Left forelimb (tissue), 1 donor: ENCODE results near the gene N4BP2L2.

Source experiments
- DNase-seq: peaks from one replicate; pipeline ENCODE4 v3.0.0-alpha.2; 2018; ENCODE audit warnings: low spot score

Gene N4BP2L2

DNA sequence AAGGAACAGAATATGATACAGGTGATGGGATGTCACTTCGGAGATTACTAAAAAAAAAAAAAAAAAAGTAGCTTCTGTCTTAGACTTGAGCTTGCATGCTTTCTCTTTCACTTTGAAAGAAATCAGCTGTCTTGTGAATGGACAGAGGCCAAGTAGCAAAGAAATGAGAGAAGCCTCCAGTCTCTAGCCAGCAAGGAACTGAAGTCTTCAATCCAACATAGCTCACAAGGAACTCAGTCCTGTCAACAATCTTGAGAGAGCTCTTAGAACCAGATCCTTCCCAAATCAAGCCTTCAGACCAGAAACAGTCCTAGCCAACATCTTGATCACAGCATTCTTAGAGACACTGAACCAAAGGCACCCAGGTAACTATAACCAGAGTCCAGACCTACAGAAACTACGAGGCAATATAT, 7.7 kb downstream of the N4BP2L2 start:
- no peak for DNase-seq

DNA sequence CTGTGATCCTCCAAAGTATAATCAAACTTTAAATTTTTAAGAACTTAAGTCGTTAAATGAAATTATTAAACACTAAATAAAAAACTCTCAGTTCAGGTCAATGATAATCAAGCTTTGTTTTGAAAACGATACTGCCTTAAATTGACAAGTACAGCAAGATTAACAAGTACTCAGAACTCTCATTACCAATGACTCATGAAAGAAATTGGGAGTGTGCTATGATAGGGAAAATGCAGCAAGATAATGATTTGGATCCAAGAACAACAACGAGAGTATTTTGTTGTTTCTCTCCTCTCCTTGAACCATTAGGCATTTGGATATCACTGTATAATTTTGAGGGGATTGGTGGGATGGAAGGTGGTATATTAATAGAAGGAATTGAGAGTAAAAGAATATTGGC, 10.2 kb downstream of the N4BP2L2 start:
- no peak for DNase-seq

DNA sequence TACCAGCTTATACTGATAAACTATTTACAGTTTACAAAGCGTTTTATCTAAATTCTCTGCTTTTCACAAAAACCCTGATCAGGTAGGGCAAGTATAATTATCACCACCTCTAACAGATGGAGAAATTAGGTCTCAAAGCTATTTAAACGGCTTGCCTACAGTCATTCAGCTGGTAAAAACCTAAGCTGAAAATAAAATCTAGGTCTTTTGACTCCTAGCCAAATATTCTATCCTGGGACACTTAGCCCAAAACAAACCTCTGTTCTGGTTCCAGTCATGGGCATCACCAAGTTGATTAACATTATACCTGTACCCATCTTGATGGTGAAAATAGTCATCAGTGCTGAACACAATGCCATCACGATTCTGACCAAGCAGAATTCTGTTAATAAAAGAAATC, 11.4 kb downstream of the N4BP2L2 start:
- no peak for DNase-seq

DNA sequence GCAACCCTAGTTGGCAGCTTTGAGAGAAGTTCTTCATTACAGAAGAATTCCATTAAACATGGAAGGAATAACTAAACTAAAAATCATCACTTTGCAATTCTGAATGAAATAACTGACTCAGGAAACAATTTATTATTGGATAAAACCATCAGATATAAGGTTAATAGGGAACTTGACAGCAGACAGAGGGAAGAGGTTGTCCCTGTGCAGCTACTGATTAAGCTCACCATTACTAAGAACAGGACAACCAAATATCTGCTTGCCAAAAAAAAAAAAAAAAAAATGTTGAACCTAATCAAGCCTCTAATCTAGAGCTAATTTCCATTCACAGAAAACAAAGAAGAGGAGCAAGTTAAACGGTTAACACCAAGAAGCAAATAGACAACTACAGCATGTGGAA, 12.8 kb downstream of the N4BP2L2 start:
- no peak for DNase-seq

DNA sequence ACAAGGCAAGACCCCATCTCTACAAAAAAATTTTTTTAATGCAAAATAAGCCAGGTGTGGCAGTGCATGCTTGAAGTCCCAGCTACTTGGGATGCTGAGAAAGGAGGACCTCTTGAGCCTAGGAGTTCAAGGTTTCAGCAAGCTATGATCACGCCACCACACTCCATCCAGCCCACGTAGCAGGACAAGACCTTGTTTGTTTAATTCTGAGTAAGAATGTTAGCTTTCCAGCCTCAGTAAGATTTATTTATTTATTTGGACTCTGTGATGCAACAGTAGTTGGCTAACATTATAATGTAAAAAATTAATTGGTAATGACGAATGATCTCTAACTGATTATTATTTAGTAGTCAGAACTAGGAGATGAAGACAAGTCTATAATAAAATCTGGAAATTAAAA, 23.3 kb downstream of the N4BP2L2 start:
- DNase-seq: no peak

DNA sequence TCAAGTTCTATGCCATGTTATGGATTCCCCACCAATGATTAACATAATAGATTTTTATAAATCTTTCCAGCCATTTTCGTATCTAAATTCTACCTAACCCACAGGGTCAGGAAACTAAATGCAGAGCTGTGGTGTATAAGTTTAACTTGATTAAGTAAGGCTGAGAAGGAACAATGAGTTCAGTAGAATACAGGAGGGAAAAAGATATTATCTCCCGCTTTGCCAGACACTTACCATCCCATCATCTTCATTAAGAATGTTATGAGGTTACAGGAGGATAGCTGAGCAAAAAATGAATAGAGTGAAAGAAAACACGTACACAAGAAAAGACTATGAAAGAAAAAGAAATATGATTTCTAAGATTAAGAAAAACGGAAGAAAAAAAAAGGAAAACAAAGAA, 27.1 kb downstream of the N4BP2L2 start:
- DNase-seq: no peak

DNA sequence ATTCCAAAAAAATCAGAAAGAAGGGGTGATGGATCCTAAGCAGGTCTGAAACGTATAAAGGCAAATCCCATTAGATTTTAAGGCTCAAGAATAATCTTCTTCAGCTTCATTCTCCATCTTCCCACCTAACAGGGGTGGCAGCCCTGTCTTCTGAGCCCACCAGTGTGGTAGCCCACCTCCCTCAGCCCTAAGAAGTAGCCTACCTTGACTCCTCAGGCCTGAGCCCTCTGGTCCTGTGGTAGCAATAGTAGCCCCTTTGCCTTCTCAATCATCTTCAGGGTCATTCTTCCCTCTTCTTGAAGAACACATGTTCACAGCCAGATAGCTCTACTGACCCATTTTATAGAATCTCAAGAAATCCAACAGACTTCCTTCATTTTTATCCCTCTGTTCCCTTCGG, 33.7 kb downstream of the N4BP2L2 start:
- no peak for DNase-seq

DNA sequence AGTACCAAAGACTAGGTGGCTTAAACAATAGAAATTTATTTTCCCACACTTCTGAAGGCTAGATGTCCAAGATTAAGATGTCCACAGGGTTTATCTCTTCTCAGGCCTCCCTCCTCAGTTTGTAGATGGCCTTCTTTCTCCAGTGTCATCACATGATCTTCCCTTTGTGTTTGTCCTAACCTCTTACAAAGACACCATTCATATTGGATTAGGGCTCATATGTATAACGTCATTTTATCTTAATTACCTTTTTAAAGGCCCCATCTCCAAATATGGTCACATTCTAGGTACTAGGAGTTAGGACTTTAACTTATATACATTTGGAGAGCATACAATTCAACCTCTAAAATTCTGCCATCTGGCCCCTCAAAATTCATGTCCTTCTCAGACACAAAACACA, 34.3 kb downstream of the N4BP2L2 start:
- DNase-seq: no peak

DNA sequence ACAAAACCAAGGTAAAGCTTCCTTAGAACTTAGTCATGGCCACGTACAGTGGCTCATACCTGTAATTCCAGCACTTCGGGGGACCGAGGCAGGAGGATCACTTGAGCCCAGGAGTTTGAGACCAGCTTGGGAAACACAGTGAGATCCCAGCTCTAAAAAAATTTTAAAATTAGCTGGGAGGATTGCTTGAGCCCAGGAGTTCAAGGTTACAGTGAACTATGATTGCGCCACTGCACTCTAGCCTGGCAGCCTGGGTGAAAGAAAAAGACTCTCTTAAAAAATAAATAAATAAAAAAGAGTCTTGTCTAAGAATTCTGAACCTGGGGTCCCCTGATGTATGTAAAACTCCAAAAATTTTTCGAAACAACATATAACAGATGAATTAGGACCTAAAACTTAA, 34.9 kb downstream of the N4BP2L2 start:
- DNase-seq: no peak

DNA sequence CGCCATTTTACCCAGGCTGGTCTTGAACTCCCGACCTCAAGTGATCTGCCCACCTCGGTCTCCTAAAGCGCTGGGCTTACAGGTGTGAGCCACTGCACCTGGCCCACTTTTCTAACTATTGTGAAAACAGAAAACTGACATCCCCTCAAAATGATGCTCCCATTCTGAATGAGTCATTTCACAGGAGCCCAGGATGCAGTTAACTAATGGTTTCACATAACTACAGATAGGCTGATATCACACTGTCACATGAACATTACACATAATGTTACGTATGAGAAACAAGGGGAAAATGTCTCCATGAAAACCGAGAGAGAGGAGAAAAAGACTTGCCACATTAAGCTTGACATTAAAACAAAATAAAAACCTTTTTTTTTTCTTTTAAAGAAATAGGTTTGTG, 37.5 kb downstream of the N4BP2L2 start:
- DNase-seq: no peak

DNA sequence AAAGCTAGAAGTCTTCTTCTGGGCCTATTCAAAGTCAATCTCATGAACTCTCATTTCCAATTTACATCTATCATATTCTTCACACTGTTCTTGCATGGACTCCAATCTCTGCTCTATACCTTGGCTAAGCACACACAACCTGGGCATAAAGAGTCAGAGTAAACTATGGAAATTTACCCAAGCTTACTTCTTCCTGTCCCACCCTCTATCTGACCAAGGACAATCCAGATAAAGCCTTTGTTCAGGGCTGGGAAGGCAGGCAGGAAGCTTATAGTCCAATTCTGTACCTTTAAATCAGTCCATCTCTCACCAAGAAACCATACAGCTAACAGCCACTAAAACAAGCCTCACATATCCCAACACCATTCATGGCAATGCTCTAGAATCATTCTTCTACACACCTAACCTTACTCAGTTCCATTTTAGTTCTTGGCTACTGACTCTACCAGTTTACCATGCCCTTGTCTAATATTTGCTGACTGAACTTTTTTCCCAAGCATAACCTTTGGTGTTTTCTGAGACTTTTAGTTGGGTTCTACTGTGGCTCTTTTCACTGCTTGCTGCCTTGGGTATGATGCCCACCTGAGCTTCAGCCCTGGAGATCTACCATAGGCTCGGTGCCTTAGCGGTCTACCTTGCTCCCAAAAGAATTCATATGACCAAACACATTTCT, 38.9 kb downstream of the N4BP2L2 start:
- no peak for DNase-seq

DNA sequence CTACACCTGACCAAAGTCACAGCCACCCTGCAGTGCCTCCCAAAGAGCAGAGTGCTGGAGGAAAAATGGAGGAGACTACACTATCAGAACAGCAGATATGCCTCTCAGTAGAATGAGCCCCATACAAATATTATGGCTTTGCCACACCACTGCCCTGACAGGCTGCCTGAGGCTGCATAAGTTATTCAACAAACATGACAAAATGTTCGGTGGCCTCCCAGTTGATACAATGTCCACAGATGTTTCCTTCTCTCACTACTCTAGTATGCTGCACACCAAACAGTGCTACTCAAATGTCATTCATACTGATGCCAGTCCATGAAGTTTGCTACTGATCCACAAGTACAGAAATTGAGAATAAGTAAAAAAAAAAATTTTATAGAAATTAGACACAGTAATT, 41.0 kb downstream of the N4BP2L2 start:
- DNase-seq: no peak

DNA sequence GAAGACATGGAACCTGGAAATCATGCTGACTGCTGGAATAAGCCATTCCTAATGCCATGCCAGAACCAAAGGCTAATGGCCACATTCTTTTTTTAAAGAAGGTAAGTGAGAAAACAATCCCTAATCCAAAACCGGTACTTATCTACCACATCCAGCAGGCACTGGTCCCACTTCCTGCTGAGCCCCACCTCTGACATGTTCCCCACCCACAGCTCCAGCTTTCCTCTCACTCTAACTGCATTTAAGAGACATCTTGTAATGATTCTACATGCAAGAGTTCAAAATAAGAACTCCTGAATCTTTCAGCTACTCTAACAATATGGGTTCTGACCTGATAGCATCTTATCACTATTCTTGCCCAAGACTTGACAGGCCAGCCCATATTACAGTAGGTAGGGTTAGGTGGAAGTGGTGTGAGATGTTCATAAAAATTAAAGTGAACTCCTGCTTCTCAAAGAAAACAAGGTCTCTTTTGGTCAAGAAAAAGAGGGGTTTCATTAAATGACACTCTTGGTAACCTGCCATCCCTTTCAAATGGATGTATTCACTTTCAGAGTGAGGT, 41.9 kb downstream of the N4BP2L2 start:
- no peak for DNase-seq

DNA sequence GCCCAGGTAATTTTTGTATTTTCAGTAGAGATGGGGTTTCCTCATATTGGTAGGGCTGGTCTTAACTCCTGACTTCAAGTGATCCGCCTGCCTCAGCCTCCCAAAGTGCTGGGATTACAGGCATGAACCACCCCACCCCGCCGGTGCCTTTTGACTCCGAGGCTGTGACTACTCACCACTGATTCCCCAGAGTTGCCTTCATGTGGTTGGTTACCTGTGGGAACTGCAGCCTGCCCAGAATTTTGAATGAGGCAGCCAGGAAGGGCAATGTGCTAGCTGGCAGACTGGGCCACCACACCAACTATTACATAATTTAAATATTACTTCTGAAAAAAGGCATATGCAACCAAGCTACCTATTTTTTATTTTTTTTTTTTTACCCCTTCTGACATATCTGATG, 42.8 kb downstream of the N4BP2L2 start:
- no peak for DNase-seq

DNA sequence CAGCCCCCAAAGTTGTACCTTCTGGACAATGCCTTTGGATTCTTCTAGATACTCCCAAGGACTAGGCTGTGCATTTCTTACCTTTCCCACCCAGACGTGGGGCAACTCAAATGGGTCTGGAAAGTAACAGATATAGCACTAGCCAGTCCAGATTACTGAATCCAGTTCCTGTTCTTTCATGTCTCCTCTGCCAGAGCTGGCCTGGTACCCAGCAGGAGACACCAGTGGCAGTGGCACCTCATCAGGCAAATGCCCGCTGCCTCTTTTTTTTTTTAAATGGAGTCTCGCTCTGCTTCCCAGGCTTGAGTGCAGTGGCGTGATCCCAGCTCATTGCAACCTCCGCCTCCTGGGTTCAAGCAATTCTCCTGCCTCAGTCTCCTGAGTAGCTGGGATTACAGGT, 43.2 kb downstream of the N4BP2L2 start:
- DNase-seq: no peak

DNA sequence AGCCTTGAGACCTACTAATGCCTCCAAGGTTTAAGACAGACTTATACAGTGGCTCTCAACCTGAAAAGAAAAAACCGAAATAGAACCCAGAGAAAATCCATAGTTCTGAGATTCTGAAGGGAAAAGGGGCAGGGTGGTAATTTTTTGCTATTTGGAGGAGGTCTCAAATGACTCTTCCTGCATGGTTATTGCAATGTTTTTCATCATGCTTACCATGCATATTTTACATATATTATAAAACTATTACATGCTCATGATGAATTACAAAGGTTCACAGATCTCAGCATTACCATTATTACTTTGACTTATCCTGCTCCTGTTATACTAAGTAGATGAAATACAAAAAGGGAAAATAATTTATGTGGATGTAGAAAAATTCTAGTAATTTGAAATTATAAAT, 47.6 kb downstream of the N4BP2L2 start:
- DNase-seq: no peak

DNA sequence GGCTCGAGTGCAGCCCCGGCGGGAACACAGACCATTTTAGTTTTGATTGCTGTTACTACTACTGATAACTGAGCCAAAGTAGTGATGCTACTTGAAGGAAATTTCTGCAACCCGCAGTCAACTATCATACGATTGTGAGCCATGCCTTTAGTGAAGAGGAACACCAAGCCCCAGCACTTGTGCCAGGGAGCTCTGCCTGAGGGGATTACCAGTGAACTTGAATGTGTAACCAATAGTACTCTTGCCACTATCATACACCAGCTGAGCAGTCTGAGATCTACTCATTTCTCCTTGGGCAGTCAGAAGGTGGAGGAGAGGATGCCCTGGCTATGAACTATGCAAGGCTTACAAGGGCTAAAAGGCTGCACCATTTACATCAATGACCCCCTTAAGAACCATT, 61.7 kb downstream of the N4BP2L2 start:
- no peak for DNase-seq

DNA sequence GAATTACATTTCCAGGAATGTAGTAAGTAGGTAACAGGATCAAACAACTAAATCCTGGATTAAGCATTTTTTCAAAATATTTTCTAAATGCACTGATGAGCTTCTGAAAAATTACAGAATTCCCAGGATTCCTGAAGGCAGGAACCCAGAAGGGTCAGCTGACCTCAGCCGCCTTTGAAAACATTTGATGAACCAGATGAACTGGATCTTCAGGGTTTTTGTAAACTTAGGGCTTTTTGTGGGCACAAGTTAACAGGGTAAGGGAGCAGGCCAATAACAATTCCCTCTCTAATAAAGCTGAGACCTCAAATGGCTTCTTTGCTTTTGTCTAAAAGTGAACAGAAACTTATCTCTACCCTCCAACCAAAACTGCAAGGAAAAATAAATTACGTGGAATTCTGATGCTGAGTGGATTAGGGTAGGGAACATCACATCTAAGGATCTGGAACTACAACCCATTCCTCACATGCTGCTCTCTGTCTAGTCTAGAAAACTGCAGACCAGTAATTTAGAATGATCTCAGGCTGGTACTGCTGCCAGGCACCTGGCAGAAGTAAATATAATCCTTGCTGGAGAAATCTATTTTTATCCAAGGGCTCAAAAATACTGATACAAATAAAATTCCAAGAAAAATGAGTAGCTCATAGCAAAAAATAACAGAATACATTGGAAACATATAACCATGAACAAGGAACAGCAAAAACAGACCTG, 62.4 kb downstream of the N4BP2L2 start:
- DNase-seq: no peak

DNA sequence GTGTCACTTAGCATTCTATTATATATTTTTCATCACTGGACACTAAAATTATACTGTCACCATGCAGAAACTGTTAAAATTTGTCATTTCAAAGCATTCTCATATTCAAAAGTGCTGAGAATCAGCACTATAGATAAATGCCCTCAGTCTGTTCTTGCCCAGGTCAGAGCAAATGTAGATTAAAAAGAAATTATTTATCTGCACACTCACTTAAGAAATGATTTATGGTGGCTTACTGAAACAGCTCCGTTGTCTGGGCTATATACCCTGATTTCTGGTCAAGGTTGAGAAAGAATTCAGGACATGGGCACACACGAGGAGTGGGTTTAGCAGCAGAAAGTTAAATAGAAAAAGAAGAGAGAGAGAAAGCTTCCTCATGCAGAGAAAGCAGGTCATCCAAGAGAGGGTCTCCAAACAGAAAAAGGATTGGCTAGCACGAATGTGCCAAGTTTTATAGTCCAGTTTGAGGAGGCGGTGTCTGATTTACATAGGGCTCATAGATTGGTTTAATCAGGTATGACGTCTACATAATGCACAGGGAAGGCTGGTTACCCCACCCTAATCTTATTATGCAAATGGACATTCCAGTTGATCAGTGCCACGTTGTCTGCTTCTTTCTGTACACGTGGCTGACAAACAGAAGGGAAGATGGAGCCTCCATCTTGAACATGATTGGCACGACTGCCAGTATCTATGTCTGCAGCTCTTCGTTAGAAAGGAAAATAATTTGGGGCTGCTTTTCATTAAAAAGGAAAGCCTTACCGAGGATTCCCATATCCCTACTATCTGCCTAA, 63.4 kb downstream of the N4BP2L2 start:
- DNase-seq: no peak

DNA sequence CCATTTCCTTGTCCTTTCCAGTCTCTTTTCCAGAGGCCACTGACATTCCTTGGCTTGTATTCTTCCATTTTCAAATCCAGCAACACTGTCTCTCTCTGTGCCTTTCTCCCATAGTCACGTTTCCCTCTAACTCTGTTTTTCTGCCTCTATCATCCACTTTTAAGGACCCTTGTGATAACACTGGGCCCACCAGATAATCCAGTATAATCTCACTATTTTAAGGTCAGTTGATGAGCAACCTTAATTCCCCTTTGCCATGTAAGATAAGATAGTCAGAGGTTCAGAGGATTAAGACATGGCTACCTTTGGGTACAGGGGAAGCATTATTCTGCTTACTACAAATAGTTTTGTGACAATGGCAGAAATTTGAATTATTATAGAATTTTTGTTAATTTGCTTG, 64.9 kb downstream of the N4BP2L2 start:
- DNase-seq: no peak

DNA sequence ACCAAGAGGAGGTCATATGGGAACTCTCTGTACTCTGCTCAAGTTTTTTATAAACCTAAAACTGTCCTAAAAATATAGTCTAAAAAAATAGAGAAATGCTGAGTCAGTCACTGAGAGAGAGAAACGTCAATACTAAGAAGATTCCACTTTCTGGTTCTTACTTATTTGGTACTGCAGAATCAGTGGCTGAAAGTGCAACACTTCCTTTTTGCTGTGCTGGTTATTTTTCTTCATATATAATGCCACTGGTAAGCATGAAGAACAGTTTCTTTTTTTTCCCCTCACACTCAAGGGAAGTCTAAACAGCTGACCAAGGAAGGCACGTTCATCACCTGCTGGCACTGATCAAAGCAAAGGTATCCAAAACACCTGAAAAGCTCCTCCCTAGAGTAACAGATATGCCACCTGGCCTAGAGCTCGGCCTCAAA, 66.4 kb downstream of the N4BP2L2 start:
- no peak for DNase-seq

DNA sequence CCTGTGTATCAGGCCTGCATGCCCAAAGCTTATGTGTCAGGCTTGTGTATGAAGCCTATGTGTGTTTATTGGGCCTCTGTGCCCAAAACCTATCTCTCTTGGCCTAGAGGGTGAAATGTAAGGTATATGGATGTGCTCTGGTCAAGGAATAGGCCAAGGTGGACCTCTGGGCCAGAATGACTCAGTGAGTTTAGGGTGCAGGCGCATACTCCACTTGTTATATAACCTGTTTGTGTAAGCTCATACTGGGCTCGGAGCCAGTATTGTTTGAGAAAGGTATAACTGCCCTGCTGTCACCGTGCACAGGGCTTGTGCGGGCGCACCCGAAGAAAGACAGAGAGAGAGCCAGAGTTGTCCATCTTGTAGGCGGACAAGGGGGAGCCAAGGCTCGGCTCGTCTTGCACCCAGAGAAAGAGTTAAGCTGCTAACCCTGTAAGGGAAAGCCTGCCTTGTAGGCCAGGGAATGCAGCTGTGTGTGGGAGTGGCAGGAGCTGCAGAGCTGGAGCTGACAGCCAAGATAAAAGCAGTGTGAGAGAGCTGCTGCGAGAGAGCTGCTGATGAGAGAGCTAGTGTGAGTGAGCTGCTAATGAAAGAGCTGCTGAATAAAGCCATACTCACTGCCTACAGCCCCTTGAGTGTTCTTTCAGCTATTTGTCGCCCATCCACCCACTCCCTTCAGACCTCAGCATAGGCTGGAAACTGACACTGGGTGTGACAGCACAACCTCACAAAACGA, 67.2 kb downstream of the N4BP2L2 start:
- DNase-seq: no peak
